Measurements from ENCODE around the gene ATP6V1C2.

Gene ATP6V1C2

DNA sequence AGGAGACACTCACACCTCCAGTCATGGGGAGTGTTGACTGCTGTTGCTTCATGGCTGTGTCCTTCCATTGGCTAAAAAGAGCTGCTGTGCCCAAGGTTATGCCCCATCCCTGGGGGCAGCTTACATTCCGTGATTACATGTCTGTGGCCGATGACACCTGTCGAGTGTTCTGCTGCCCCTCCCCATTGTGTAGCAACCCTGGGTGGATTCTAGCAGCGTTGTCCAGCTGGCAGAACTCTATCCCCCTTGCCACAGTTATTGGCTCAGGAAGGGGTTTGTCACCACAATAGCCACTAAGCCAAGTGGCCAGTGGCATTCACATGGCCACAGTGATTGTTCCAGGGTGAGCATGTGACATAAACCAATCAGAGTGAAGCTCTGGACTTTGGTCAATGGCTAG, 102.8 kb downstream of the ATP6V1C2 start:
- TF ChIP-seq ZFX (IDR thresholded peaks at IDR 0.05): no peak
- TF ChIP-seq, protein P1, sequence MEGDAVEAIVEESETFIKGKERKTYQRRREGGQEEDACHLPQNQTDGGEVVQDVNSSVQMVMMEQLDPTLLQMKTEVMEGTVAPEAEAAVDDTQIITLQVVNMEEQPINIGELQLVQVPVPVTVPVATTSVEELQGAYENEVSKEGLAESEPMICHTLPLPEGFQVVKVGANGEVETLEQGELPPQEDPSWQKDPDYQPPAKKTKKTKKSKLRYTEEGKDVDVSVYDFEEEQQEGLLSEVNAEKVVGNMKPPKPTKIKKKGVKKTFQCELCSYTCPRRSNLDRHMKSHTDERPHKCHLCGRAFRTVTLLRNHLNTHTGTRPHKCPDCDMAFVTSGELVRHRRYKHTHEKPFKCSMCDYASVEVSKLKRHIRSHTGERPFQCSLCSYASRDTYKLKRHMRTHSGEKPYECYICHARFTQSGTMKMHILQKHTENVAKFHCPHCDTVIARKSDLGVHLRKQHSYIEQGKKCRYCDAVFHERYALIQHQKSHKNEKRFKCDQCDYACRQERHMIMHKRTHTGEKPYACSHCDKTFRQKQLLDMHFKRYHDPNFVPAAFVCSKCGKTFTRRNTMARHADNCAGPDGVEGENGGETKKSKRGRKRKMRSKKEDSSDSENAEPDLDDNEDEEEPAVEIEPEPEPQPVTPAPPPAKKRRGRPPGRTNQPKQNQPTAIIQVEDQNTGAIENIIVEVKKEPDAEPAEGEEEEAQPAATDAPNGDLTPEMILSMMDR (conservative IDR thresholded peaks at IDR 0.05): no peak

DNA sequence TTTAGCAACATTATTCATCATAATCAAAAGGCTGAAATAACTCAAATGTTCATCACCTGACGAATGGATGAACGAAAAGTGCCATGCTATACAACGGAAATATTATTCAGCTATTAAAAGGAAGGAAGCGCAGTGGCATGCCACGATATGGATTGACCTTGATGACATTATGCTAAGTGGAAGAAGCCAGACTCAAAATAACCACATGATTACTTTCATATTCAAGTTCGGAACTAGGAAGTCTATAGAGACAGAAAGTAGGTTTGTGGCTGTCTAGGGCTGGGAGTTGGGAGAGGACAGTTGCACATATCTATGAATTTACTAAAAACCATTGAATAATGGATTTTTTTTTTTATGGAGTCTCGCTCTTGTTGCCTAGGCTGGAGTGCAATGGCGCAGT, 104.6 kb downstream of the ATP6V1C2 start:
- no peak for TF ChIP-seq ZFX (IDR thresholded peaks at IDR 0.05)
- TF ChIP-seq, protein P1 (conservative IDR thresholded peaks at IDR 0.05): no peak
- no peak overlapping the region for H3K27ac ChIP-seq

More for the DNA sequence above, 102.8 kb downstream of the ATP6V1C2 start:
- no peak overlapping the region for H3K27ac ChIP-seq

DNA sequence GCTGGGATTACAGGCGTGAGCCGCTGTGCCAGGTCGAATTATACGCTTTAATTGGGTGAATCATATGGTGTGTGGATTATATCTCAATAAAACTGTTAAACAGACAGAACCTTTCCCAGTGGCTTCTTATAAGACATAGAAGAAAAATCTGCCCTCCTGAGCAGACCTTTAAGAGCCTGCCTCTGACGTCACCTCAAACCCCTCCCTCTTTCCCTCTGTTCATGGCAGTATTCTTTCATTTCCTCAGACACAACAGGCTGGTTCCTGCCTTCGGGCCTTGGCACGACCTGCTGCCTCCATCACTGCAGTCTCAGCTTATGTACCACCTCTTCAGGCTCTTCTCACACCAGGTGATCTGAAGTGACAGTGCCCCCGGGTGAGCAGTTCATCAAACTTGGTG, 105.2 kb downstream of the ATP6V1C2 start:
- H3K27ac ChIP-seq: no peak overlapping the region
- TF ChIP-seq, protein P1 (conservative IDR thresholded peaks at IDR 0.05): no peak
- no peak for TF ChIP-seq ZFX (IDR thresholded peaks at IDR 0.05)

DNA sequence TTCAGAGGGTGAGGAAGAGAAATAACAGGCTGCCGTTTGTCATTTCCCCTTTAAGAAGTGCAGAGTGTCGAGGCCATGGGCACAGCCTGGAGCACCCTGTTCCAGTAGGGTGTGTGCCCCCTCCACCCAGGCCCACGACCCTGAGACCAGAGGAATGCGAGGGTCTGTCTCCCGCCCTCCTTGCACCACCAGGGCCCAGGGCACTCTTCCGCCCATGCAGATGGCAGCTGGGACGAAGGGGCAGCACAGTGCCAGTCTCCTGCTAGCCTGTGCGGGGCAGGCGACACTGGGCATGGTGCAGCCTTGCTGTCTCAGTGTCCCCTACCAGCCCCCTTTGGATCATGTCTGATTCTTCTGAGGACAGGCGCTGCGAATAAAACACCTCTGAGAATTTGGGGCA, 106.9 kb downstream of the ATP6V1C2 start:
- TF ChIP-seq ZFX (IDR thresholded peaks at IDR 0.05): no peak
- TF ChIP-seq, protein P1 (conservative IDR thresholded peaks at IDR 0.05): no peak

DNA sequence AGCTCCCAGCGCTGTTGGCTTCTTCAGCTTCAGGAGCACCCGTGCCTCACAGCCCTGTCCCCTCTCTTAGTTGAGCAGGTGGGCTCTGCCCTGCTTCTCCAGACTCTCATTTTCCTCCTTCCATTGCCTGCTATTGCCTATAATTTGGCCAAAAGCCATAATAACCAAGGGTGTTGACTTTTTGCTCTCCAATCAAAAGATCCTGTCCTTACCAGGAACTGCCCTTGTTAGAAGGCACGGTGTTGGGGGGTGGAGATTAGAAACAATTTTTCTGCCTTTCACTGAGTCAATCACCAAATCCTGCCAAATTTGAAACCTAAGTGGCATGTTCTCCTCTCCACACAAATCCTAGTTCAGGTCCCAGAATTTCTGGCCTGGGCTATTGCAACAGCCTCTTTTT, 107.9 kb downstream of the ATP6V1C2 start:
- no peak overlapping the region for H3K27ac ChIP-seq
- TF ChIP-seq ZFX (IDR thresholded peaks at IDR 0.05): no peak
- TF ChIP-seq, protein P1 (conservative IDR thresholded peaks at IDR 0.05): no peak

More for the DNA sequence above, 106.9 kb downstream of the ATP6V1C2 start:
- no peak overlapping the region for H3K27ac ChIP-seq

DNA sequence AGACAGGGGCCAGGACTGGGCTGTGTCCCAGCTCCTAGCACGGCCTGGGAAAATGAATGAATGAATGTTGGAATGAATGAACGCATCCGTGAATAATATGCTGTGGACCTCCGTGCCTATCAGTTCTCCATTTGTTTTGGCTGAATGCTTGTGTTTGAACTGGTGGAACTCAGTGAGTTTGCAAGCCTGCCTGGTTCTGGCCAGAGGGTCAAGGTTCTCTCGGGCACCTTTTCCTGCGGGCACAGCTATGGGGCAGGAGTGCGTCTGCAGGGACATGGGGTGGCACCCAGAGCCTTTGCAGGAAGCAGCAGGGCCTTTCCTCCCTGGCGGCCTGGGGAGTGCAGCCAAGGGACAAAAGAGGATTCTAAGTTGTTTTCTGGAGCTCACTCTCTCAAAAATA, 108.8 kb downstream of the ATP6V1C2 start:
- TF ChIP-seq ZFX (IDR thresholded peaks at IDR 0.05): no peak
- TF ChIP-seq, protein P1 (conservative IDR thresholded peaks at IDR 0.05): no peak
- H3K27ac ChIP-seq: no peak overlapping the region

DNA sequence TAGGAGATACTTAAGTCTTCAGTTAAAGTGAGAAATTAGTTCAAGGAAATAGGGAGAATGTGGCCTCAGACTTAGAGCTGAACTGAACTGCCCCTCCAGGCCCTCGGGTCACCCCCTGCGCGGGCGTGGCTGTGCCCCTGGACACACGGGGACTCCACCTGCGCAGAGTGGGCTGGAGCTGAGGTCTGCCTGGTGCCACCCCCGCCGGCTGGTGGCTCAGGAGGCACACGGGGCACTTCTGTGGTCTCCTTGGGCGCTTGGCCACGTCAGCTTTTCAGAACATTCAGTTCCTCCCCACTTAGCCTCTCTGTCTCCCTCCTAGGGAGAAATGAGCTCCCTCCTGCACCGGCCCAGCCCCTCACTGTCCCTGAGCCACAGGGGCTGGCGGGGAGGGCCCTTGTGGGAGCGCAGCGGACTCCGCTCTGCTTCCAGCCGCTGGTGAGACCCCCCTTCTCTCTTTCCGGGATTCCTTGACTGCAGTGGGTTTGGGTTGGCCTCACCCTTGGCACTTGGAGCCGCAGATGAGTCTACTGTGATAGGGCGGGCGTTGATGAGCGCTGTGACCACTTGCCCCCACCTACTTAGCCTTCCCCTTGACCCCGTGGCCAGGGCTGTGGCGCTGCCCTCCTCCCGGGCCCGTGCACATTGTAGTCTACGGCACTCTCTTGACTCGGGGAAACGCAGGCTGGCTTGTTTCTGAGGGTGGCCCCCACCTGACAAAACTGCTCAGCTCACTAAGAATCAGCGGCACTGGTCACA, 109.4 kb downstream of the ATP6V1C2 start:
- no peak overlapping the region for H3K27ac ChIP-seq
- no peak for TF ChIP-seq ZFX (IDR thresholded peaks at IDR 0.05)
- TF ChIP-seq, protein P1 (conservative IDR thresholded peaks at IDR 0.05): no peak
